Ramos (cell line): ENCODE measurements around the gene PCCA.

Experiments
- in situ Hi-C: fragments of 300-500 bp; cut with MboI; formaldehyde crosslinking; loops from one replicate; pipeline ENCODE4 v1.14.3; 2022; ENCODE audit warnings: low sequenced_read_pairs; ENCODE audit not compliant: unreplicated experiment

The PCCA gene

GRCh38 chr13:100442095-100442832 lies 353.4 kb downstream of the PCCA start:
- in situ Hi-C loops, result no loop called here

- in situ Hi-C loops, result no loop called here
These were observed 354.5 kb downstream of the PCCA start for GRCh38 chr13:100443278-100443997.

- in situ Hi-C loops, result no loop called here
These were observed 355.1 kb downstream of the PCCA start for GRCh38 chr13:100443998-100444328.

GRCh38 chr13:100447831-100448230 lies 358.9 kb downstream of the PCCA start:
- in situ Hi-C loops, result no loop called here

GRCh38 chr13:100451923-100452322 lies 363.0 kb downstream of the PCCA start:
- in situ Hi-C loops, result no loop called here

- in situ Hi-C loops, result no loop called here
These were observed 366.0 kb downstream of the PCCA start for GRCh38 chr13:100454876-100455275.

- in situ Hi-C loops, result no loop called here
These were observed 369.8 kb downstream of the PCCA start for GRCh38 chr13:100458673-100459072.

GRCh38 chr13:100459747-100460146 lies 370.9 kb downstream of the PCCA start:
- in situ Hi-C loops, result no loop called here

- in situ Hi-C loops, result no loop called here
These were observed 371.4 kb downstream of the PCCA start for GRCh38 chr13:100460266-100460665.

GRCh38 chr13:100460791-100461190 lies 371.9 kb downstream of the PCCA start:
- in situ Hi-C loops, result no loop called here

GRCh38 chr13:100461309-100462030 lies 372.6 kb downstream of the PCCA start:
- in situ Hi-C loops, result no loop called here

- in situ Hi-C loops, result no loop called here
These were observed 375.1 kb downstream of the PCCA start for GRCh38 chr13:100464006-100464405.

GRCh38 chr13:100465558-100465957 lies 376.7 kb downstream of the PCCA start:
- in situ Hi-C loops, result no loop called here

- in situ Hi-C loops, result no loop called here
These were observed 382.1 kb downstream of the PCCA start for GRCh38 chr13:100470866-100471505.

GRCh38 chr13:100473087-100473486 lies 384.2 kb downstream of the PCCA start:
- in situ Hi-C loops, result no loop called here

- in situ Hi-C loops, result no loop called here
These were observed 384.7 kb downstream of the PCCA start for GRCh38 chr13:100473501-100474044.

- in situ Hi-C loops, result no loop called here
These were observed 388.1 kb downstream of the PCCA start for GRCh38 chr13:100476963-100477362.

- in situ Hi-C loops, result no loop called here
These were observed 389.4 kb downstream of the PCCA start for GRCh38 chr13:100478107-100478809.

GRCh38 chr13:100480676-100481075 lies 391.8 kb downstream of the PCCA start:
- in situ Hi-C loops, result no loop called here

- in situ Hi-C loops, result no loop called here
These were observed 394.2 kb downstream of the PCCA start for GRCh38 chr13:100483139-100483538.
